ENCODE results near the gene MED31.

DNA sequence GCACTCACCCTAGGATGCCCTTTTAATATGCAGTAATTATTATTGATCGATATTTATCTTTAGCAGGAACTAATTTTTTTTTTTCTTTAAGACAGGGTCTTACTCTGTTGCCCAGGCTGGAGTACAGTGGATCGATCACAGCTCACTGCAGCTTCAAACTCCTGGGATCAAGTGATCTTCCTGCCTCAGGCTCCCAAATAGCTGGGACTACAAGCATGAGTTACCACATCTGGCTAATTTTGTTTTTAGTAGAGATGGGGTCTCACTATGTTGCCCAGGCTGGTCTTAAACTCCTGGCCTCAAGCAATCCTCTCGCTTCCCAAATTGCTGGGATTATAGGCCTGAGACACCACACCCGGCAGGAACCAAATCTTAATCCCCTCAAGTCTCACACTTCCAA, 40.2 kb downstream of the MED31 start:
- TF ChIP-seq, protein P1, sequence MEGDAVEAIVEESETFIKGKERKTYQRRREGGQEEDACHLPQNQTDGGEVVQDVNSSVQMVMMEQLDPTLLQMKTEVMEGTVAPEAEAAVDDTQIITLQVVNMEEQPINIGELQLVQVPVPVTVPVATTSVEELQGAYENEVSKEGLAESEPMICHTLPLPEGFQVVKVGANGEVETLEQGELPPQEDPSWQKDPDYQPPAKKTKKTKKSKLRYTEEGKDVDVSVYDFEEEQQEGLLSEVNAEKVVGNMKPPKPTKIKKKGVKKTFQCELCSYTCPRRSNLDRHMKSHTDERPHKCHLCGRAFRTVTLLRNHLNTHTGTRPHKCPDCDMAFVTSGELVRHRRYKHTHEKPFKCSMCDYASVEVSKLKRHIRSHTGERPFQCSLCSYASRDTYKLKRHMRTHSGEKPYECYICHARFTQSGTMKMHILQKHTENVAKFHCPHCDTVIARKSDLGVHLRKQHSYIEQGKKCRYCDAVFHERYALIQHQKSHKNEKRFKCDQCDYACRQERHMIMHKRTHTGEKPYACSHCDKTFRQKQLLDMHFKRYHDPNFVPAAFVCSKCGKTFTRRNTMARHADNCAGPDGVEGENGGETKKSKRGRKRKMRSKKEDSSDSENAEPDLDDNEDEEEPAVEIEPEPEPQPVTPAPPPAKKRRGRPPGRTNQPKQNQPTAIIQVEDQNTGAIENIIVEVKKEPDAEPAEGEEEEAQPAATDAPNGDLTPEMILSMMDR (IDR thresholded peaks at IDR 0.05) = no peak
- TF ChIP-seq POLR2A (IDR thresholded peaks at IDR 0.05) = no peak

All from thyroid gland (tissue), 4 donors.